A549 (cell line): ENCODE results near the gene BANF2. TPM values are rescaled to one million over a fixed set of nuclear protein-coding genes. Genes with fewer than 3 reads are reported as not detected.

ENCODE experiments used
- ATAC-seq, 2 experiments: fragments of 200-7000 bp in 1 of 2; fragments of >200 bp in 1 of 2; cut with Nextera tagmentation in 1 of 2; cut with Tn5 transposase in 1 of 2; 3 replicates each; pipeline versions ENCODE4 v1.8.0 to v1.9.1; 2018 to 2020; ENCODE audit warnings: mild to moderate bottlenecking in 1 of 2, moderate library complexity in 1 of 2
- CTCF ChIA-PET: fragments of 300-600 bp; sonication (Branson Sonifier 250); formaldehyde crosslinking; extraction: SDS; loops from one replicate; lab custom pipeline; 2021; ENCODE audit warnings: antibody characterized with exemption, inconsistent platforms; lab: Yijun Ruan, JAX
- POLR2A ChIA-PET: fragments of 350-600 bp; formaldehyde crosslinking; extraction: SDS; loops from one replicate; lab custom pipeline; 2021; ENCODE audit warnings: antibody characterized with exemption, inconsistent platforms; lab: Yijun Ruan, JAX
- DNase-seq, 2 experiments: peaks; one replicate each; pipeline versions ENCODE4 v3.0.0 to v3.0.0-alpha.2; 2011 to 2016; ENCODE audit warnings: low read depth in 1 of 2, low spot score in 1 of 2
- FAIRE-seq: peaks from 2 replicates; lab custom pipeline; 2011; peaks lifted over from hg19 to GRCh38; lab: Jason Lieb, UNC
- H3K27ac ChIP-seq, 2 experiments: fragments of >200 bp; sonication (Bioruptor Twin); formaldehyde crosslinking; 3 replicates each; pipeline ENCODE4 v1.5.1; 2016 to 2017
- H3K4me1 ChIP-seq: fragments of >200 bp; sonication (Bioruptor Twin); formaldehyde crosslinking; 3 replicates; pipeline ENCODE4 v1.6.1; 2016
- H3K4me2 ChIP-seq: fragments of >200 bp; sonication (Bioruptor Twin); formaldehyde crosslinking; 3 replicates; pipeline ENCODE4 v1.6.1; 2016
- H3K4me3 ChIP-seq: fragments of >200 bp; sonication (Bioruptor Twin); formaldehyde crosslinking; 3 replicates; pipeline ENCODE4 v1.5.1; 2016
- H3K9me3 ChIP-seq: fragments of >200 bp; sonication (Bioruptor Twin); formaldehyde crosslinking; 3 replicates; pipeline ENCODE4 v1.6.1; 2016
- CHD2 ChIP-seq: fragments of 150-350 bp; IDR thresholded peaks from 2 replicates; pipeline ENCODE4 v1.6.1; 2014; ENCODE audit warnings: low read length; ENCODE audit not compliant: partially characterized antibody
- CHD4 ChIP-seq: fragments of 200-600 bp; sonication (generic); IDR thresholded peaks from 2 replicates; pipeline ENCODE4 v1.6.1; 2016; ENCODE audit warnings: antibody characterized with exemption, mild to moderate bottlenecking, borderline replicate concordance
- E2F6 ChIP-seq: IDR thresholded peaks from 2 replicates; pipeline ENCODE4 v1.6.1; 2012; ENCODE audit warnings: low read depth, borderline replicate concordance
- EHF ChIP-seq: fragments of 250-450 bp; sonication (Bioruptor Pico); IDR thresholded peaks from 2 replicates; pipeline ENCODE4 v1.5.0; 2020; ENCODE audit warnings: mild to moderate bottlenecking
- ELK1 ChIP-seq: fragments of 150-350 bp; IDR thresholded peaks from 2 replicates; pipeline ENCODE4 v1.6.1; 2014; ENCODE audit warnings: low read depth, mild to moderate bottlenecking, low read length
- HDAC2 ChIP-seq: fragments of 200-600 bp; sonication (generic); IDR thresholded peaks from 2 replicates; pipeline ENCODE4 v1.6.1; 2016
- HEYL ChIP-seq: fragments of 250-450 bp; sonication (Bioruptor Pico); IDR thresholded peaks from 2 replicates; pipeline ENCODE4 v1.8.0; 2021; ENCODE audit warnings: mild to moderate bottlenecking, moderate library complexity
- HMGXB4 ChIP-seq: fragments of 250-450 bp; sonication (Bioruptor Pico); IDR thresholded peaks from 2 replicates; pipeline ENCODE4 v1.5.0; 2021; ENCODE audit warnings: mild to moderate bottlenecking, moderate library complexity, borderline replicate concordance
- JUN ChIP-seq, 2 experiments: fragments of >200 bp; sonication (Bioruptor Twin); formaldehyde crosslinking; IDR thresholded peaks; 2 replicates in 1 of 2; 3 replicates in 1 of 2; pipeline ENCODE4 v1.6.1; 2016 to 2017
- JUNB ChIP-seq: fragments of >200 bp; sonication (Bioruptor Twin); formaldehyde crosslinking; IDR thresholded peaks from 2 replicates; pipeline ENCODE4 v1.6.1; 2016
- KDM1A ChIP-seq: fragments of 200-600 bp; sonication (generic); IDR thresholded peaks from 2 replicates; pipeline ENCODE4 v1.6.1; 2016; ENCODE audit warnings: low read depth, mild to moderate bottlenecking
- MAFK ChIP-seq: fragments of 450-650 bp; IDR thresholded peaks from 2 replicates; pipeline ENCODE4 v1.6.1; 2014; ENCODE audit not compliant: partially characterized antibody
- MAX ChIP-seq: IDR thresholded peaks from 2 replicates; pipeline ENCODE4 v1.6.1; 2012
- MAZ ChIP-seq: fragments of 150-350 bp; IDR thresholded peaks from 2 replicates; pipeline ENCODE4 v1.6.1; 2014; ENCODE audit warnings: antibody characterized with exemption, low read depth, low read length, borderline replicate concordance
- MYC ChIP-seq: IDR thresholded peaks from 2 replicates; pipeline ENCODE4 v1.6.1; 2012; ENCODE audit warnings: mild to moderate bottlenecking, inconsistent platforms, low read length, improper control_type of control experiment, borderline replicate concordance
- NFE2L2 ChIP-seq: fragments of 150-350 bp; conservative IDR thresholded peaks from 2 replicates; pipeline ENCODE4 v1.6.1; 2014; ENCODE audit warnings: low read length
- NR3C1 ChIP-seq: fragments of >200 bp; sonication (Bioruptor Twin); formaldehyde crosslinking; IDR thresholded peaks from 3 replicates; pipeline ENCODE4 v1.6.1; 2017
- PHF8 ChIP-seq: fragments of 200-600 bp; sonication (generic); IDR thresholded peaks from 2 replicates; pipeline ENCODE4 v1.6.1; 2016; ENCODE audit warnings: low read depth, mild to moderate bottlenecking, antibody characterized with exemption, moderate library complexity, borderline replicate concordance
- POLR2A ChIP-seq: IDR thresholded peaks from 2 replicates; pipeline ENCODE4 v1.6.1; 2012; ENCODE audit warnings: mild to moderate bottlenecking, low read length
- POLR2AphosphoS2 ChIP-seq: conservative IDR thresholded peaks from 2 replicates; pipeline ENCODE4 v1.6.1; 2012; ENCODE audit warnings: low read length, improper control_type of control experiment, inconsistent platforms
- RARB ChIP-seq: fragments of 250-450 bp; sonication (Bioruptor Pico); IDR thresholded peaks from 2 replicates; pipeline ENCODE4 v1.8.0; 2021; ENCODE audit warnings: mild to moderate bottlenecking, moderate library complexity
- RCOR1 ChIP-seq: fragments of 150-350 bp; IDR thresholded peaks from 2 replicates; pipeline ENCODE4 v1.6.1; 2014; ENCODE audit warnings: antibody characterized with exemption, low read length, low read depth
- REST ChIP-seq: fragments of 200-600 bp; sonication (generic); IDR thresholded peaks from 2 replicates; pipeline ENCODE4 v1.6.1; 2016; ENCODE audit warnings: antibody characterized with exemption, mild to moderate bottlenecking, moderate library complexity
- RNF2 ChIP-seq: fragments of 200-600 bp; sonication (generic); IDR thresholded peaks from 2 replicates; pipeline ENCODE4 v1.6.1; 2016; ENCODE audit warnings: low read depth, mild to moderate bottlenecking, antibody characterized with exemption, moderate library complexity, borderline replicate concordance
- USF2 ChIP-seq: fragments of 450-650 bp; IDR thresholded peaks from 2 replicates; pipeline ENCODE4 v1.6.1; 2014; ENCODE audit warnings: antibody characterized with exemption
- ZFP36 ChIP-seq: fragments of 450-650 bp; IDR thresholded peaks from 2 replicates; pipeline ENCODE4 v1.6.1; 2014; ENCODE audit warnings: borderline replicate concordance; ENCODE audit not compliant: partially characterized antibody
- ZNF302 ChIP-seq: fragments of 250-450 bp; sonication (Bioruptor Pico); IDR thresholded peaks from 2 replicates; pipeline ENCODE4 v1.9.0; 2021; ENCODE audit warnings: inconsistent platforms, mild to moderate bottlenecking, moderate library complexity
- WGBS: methylation state at CpG from one replicate; pipeline ENCODE4 v1.1.6; 2017; ENCODE audit errors: missing lambda C conversion rate; 5-methylcytosine and 5-hydroxymethylcytosine counted together
- polyA plus RNA-seq, 4 experiments: library from polyadenylated mRNA; depleted of rRNA in 3 of 4; stranded (reverse); fragments of >200 nt; fragmentation: RNase III in 1 of 4; extraction: RNeasy Plus Mini Kit Qiagen cat#74134 plus additional on column Dnase treatment in 1 of 4; gene quantifications; 2 replicates in 3 of 4; 3 replicates in 1 of 4; pipeline ENCODE4 v1.2.3, GENCODE V29; 2011 to 2017

BANF2 gene
- polyA plus RNA-seq, 2 of the 4 experiments (the other 2 are of a cell fraction): not detected

- Histone ChIP-seq H3K4me2 (no peak overlapping the region), H3K4me1 (peaks cover 4% of the 10 kb centered on the region), H3K27ac (no peak overlapping the region), H3K4me3 (no peak overlapping the region), H3K9me3 (no peaks in the 10 kb centered on the region)
- FAIRE-seq: no peak
- peak in 1 of 2 experiments; percentile 30; a peak in 2 of 6 replicates for ATAC-seq
- ChIA-PET POLR2A (no interaction called here), CTCF (interaction anchor here (0.9 to 1.3 kb wide), 3 partner anchors 9 to 134 kb away, joined by 3 to 5 read pairs (median 3); no protein-coding TSS in a partner anchor)
- TF ChIP-seq POLR2AphosphoS2: no peak
- TF ChIP-seq KDM1A: no peak
- no peak for TF ChIP-seq CHD4
- TF ChIP-seq JUN (IDR thresholded peaks at IDR 0.05): no peak
- TF ChIP-seq EHF (CRISPR knock-in tag): no peak
- no peak for TF ChIP-seq POLR2A
- TF ChIP-seq HMGXB4: no peak
- TF ChIP-seq E2F6: no peak
- TF ChIP-seq JUNB: no peak
- TF ChIP-seq USF2: no peak
- TF ChIP-seq RCOR1: no peak
- TF ChIP-seq HEYL (CRISPR knock-in tag): no peak
- TF ChIP-seq MAZ: no peak
- no peak for TF ChIP-seq RNF2
- TF ChIP-seq NR3C1: no peak
- TF ChIP-seq NFE2L2: no peak
- TF ChIP-seq MAFK: no peak
- TF ChIP-seq ZFP36: no peak
- no peak for TF ChIP-seq MAX
- WGBS: 3% methylated on average over 2 of the region's 2 CpGs
- DNase-seq: no peak
Observed at GRCh38 chr20:17752459-17752858, 52.7 kb downstream of the BANF2 start.

- no peak for FAIRE-seq
- no peak overlapping the region for H3K4me2 ChIP-seq
- no peak for TF ChIP-seq HDAC2
- no peak for TF ChIP-seq MYC
- TF ChIP-seq ZFP36: no peak
- TF ChIP-seq RARB (CRISPR knock-in tag): no peak
- H3K4me1 ChIP-seq: no peaks in the 10 kb centered on the region
- ChIA-PET POLR2A (no interaction called here), CTCF (interaction anchor here (0.7 to 1.1 kb wide), 4 partner anchors 9 to 54 kb away, joined by 3 read pairs; partner anchors contain the start of gene BANF2)
- H3K9me3 ChIP-seq: peaks cover 4% of the 10 kb centered on the region; the same call in 1 of the 3 replicates
- H3K4me3 ChIP-seq: no peak overlapping the region
- WGBS: 32% methylated on average over 4 of the region's 4 CpGs
- H3K27ac ChIP-seq: no peak overlapping the region
- DNase-seq: no peak
- no peak; a peak in 1 of 6 replicates for ATAC-seq
Observed at GRCh38 chr20:17753516-17753915, 53.8 kb downstream of the BANF2 start.

GRCh38 chr20:17756529-17756928 is 56.8 kb downstream of the BANF2 start:
- POLR2A ChIA-PET: no interaction called here
- CTCF ChIA-PET: interaction anchor here (1.6 kb wide), 1 partner anchor 34 kb away, joined by 3 read pairs; no protein-coding TSS in a partner anchor
- ATAC-seq (no peak), FAIRE-seq (no peak), DNase-seq (no peak)
- Histone ChIP-seq H3K9me3 (peaks cover 7% of the 10 kb centered on the region; the same call in 1 of the 3 replicates), H3K4me1 (no peaks in the 10 kb centered on the region), H3K27ac (no peak overlapping the region), H3K4me2 (no peak overlapping the region), H3K4me3 (no peak overlapping the region)
- 52% methylated on average over 6 of the region's 6 CpGs for WGBS
- no peak for TF ChIP-seq ZNF302
- no peak for TF ChIP-seq USF2
- no peak for TF ChIP-seq REST
- no peak for TF ChIP-seq CHD2
- TF ChIP-seq PHF8: no peak
- TF ChIP-seq ELK1: no peak
- no peak for TF ChIP-seq CHD4
